Measurements from ENCODE around the gene DPP4.

- TF ChIP-seq CTCF (conservative IDR thresholded peaks at IDR 0.05 in 1 of 2, IDR thresholded peaks at IDR 0.05 in 1 of 2; ENCODE audit: extremely low read depth in 1 of 2, insufficient read depth in 1 of 2, low read depth in 1 of 2, low read length in 2 of 2), result no peak
- no peak for TF ChIP-seq EZH2 (IDR thresholded peaks at IDR 0.05; ENCODE audit: borderline replicate concordance, low read length)
These were observed 94.5 kb downstream of the DPP4 start for GRCh38 chr2:161979490-161979889.

Measured in mammary epithelial cell (primary cell).